Subcutaneous adipose tissue (tissue), 4 donors: ENCODE measurements around the gene NCK2. TPM values are rescaled to one million over a fixed set of nuclear protein-coding genes. Genes with fewer than 3 reads are reported as not detected.

Experiments used
- CTCF ChIP-seq: fragments of 450-650 bp; IDR thresholded peaks from one replicate; pipeline ENCODE4 v1.5.1; 2016; ENCODE audit warnings: low read depth, mild to moderate bottlenecking, control low read depth, antibody characterized with exemption, moderate library complexity
- total RNA-seq, 4 donors: library from RNA; depleted of rRNA; stranded (reverse); fragments of >200 nt; gene quantifications; one replicate each; pipeline ENCODE4 v1.1.0, GENCODE V29; 2016

NCK2 gene
- total RNA-seq, result 10 to 100 TPM; 24.3 to 35.2 (median 27.0) TPM

GRCh38 chr2:105744909-105745853 is at the start of gene NCK2:
Gene NCK2, plus strand, starts transcription at chr2:105744912. Its CDS starts 110,152 bp downstream, at chr2:105855064.
- TF ChIP-seq CTCF, result no peak

DNA sequence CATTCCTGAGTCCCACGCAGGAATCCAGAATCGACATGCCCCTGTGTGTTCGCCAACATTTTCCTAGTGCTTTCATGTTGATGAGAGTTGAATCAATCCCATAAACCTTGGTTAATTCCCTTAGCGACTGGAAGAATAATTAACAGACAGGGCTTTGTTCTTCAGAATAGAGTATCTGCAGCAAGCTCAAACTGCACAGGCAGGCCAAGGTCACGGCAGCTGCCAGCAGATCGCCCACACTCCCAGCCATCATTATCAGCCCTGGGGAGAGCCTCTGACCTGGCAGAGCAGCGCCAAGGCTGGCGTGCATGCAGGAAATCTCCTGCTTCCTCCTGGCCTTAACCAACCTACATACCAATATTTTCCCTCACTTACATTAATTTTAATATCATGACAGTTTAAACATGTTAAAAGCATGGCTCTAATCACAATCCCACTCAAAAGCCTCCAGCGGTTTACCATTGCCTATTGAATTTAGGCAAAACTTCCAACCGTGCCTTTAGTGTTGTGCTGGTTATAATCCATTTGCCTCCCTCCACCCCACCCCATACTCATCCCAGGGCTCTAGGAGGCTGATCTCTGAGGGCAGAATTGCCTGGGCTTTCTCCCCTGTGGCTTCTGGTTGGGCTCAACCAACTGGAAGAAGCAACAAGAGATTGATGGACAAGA is 46.8 kb upstream of the NCK2 start:
- TF ChIP-seq CTCF, result no peak

DNA sequence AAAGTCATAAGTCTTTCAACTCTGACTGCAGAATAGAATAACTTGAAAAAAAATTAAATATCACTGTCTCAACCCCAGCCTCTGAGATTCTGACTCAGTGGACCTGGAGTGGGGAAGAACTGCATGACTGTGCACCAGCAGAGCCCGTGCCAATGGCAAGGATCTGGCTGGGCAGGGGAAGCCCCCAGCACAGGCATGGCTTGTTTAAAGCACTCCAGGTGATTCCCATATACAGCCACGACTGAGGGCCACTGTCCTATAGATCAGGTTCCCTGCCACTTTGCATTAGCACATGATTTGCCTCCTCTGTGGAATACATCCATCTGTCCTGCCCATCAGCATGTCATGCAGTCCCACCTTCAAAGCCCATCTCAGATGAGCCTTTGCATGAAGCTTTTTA is 45.9 kb upstream of the NCK2 start:
- no peak for TF ChIP-seq CTCF

GRCh38 chr2:105701042-105701441 is 43.7 kb upstream of the NCK2 start:
- TF ChIP-seq CTCF, result no peak

GRCh38 chr2:105708697-105709096 is 36.0 kb upstream of the NCK2 start:
- no peak for TF ChIP-seq CTCF

DNA sequence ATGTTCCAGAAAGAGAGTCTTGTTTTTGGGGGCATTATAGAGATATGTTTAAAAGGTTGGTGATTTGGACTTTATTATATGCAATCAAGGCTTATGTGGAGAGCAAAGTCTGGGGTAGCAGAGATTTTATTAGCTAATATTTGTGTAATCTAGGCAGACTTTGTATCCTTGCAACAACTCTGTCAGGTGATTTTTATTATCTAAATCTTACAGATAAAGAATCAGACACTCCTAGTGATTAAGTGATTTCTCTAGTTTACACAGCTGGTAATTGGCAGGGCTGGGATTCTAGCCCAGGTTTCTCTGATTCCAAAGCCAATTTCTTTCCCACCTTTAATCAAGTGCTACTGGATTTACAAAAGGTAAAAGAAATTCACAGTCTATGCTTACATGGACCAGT is 33.3 kb upstream of the NCK2 start:
- TF ChIP-seq CTCF, result no peak
